ENCODE measurements around the gene LRP1.

LRP1 gene

GRCh38 chr12:57090924-57091637 lies 37.2 kb upstream of the LRP1 start:
- DNase-seq (ENCODE audit: insufficient read length, low spot score) = no peak
- no peak for FAIRE-seq
- TF ChIP-seq POLR2A (IDR thresholded peaks at IDR 0.05; ENCODE audit: low read depth, low read length) = no peak

GRCh38 chr12:57091638-57092528 lies 36.4 kb upstream of the LRP1 start:
- no peak for TF ChIP-seq POLR2A (IDR thresholded peaks at IDR 0.05; ENCODE audit: low read depth, low read length)
- FAIRE-seq (no peak), DNase-seq (ENCODE audit: insufficient read length, low spot score) (no peak)

GRCh38 chr12:57092529-57092862 lies 35.8 kb upstream of the LRP1 start:
- TF ChIP-seq POLR2A (IDR thresholded peaks at IDR 0.05; ENCODE audit: low read depth, low read length) = no peak
- DNase-seq (ENCODE audit: insufficient read length, low spot score) (no peak), FAIRE-seq (no peak)

GRCh38 chr12:57092876-57093414 lies 35.3 kb upstream of the LRP1 start:
- DNase-seq (ENCODE audit: insufficient read length, low spot score) (no peak), FAIRE-seq (no peak)
- TF ChIP-seq POLR2A (IDR thresholded peaks at IDR 0.05; ENCODE audit: low read depth, low read length) = no peak

GRCh38 chr12:57093415-57094207 lies 34.7 kb upstream of the LRP1 start:
- FAIRE-seq (no peak), DNase-seq (ENCODE audit: insufficient read length, low spot score) (no peak)
- TF ChIP-seq POLR2A (IDR thresholded peaks at IDR 0.05; ENCODE audit: low read depth, low read length) = no peak

GRCh38 chr12:57094208-57095160 lies 33.8 kb upstream of the LRP1 start:
- FAIRE-seq (no peak), DNase-seq (ENCODE audit: insufficient read length, low spot score) (no peak)
- TF ChIP-seq POLR2A (IDR thresholded peaks at IDR 0.05; ENCODE audit: low read depth, low read length) = no peak

- no peak for DNase-seq (ENCODE audit: insufficient read length, low spot score)
- no peak for FAIRE-seq
- TF ChIP-seq POLR2A (IDR thresholded peaks at IDR 0.05; ENCODE audit: low read depth, low read length) = no peak
Observed at GRCh38 chr12:57095440-57095839, 32.8 kb upstream of the LRP1 start.

- DNase-seq (ENCODE audit: insufficient read length, low spot score) (no peak), FAIRE-seq (no peak)
- no peak for TF ChIP-seq POLR2A (IDR thresholded peaks at IDR 0.05; ENCODE audit: low read depth, low read length)
Observed at GRCh38 chr12:57096099-57096572, 32.1 kb upstream of the LRP1 start.

- no peak for FAIRE-seq
- no peak for TF ChIP-seq POLR2A (IDR thresholded peaks at IDR 0.05; ENCODE audit: low read depth, low read length)
- DNase-seq (ENCODE audit: insufficient read length, low spot score) = no peak
Observed at GRCh38 chr12:57096748-57097553, 31.3 kb upstream of the LRP1 start.

- TF ChIP-seq POLR2A (IDR thresholded peaks at IDR 0.05; ENCODE audit: low read depth, low read length) = no peak
- FAIRE-seq = no peak
- no peak for DNase-seq (ENCODE audit: insufficient read length, low spot score)
Observed at GRCh38 chr12:57097554-57097835, 30.8 kb upstream of the LRP1 start.

- DNase-seq (ENCODE audit: insufficient read length, low spot score) = no peak
- no peak for FAIRE-seq
- no peak for TF ChIP-seq POLR2A (IDR thresholded peaks at IDR 0.05; ENCODE audit: low read depth, low read length)
Observed at GRCh38 chr12:57098546-57098945, 29.7 kb upstream of the LRP1 start.

GRCh38 chr12:57099047-57099714 lies 29.1 kb upstream of the LRP1 start:
- DNase-seq (ENCODE audit: insufficient read length, low spot score) = no peak
- TF ChIP-seq POLR2A (IDR thresholded peaks at IDR 0.05; ENCODE audit: low read depth, low read length) = no peak
- FAIRE-seq = no peak
